GM18502 (cell line): Measurements from ENCODE around the gene PPIL1.

ENCODE experiments used
- ATAC-seq: cut with Tn5 transposase; IDR thresholded peaks from one replicate; pipeline ENCODE4 v1.9.1; 2021; ENCODE audit warnings: mild to moderate bottlenecking; ENCODE audit not compliant: unreplicated experiment, poor library complexity

PPIL1 gene

DNA sequence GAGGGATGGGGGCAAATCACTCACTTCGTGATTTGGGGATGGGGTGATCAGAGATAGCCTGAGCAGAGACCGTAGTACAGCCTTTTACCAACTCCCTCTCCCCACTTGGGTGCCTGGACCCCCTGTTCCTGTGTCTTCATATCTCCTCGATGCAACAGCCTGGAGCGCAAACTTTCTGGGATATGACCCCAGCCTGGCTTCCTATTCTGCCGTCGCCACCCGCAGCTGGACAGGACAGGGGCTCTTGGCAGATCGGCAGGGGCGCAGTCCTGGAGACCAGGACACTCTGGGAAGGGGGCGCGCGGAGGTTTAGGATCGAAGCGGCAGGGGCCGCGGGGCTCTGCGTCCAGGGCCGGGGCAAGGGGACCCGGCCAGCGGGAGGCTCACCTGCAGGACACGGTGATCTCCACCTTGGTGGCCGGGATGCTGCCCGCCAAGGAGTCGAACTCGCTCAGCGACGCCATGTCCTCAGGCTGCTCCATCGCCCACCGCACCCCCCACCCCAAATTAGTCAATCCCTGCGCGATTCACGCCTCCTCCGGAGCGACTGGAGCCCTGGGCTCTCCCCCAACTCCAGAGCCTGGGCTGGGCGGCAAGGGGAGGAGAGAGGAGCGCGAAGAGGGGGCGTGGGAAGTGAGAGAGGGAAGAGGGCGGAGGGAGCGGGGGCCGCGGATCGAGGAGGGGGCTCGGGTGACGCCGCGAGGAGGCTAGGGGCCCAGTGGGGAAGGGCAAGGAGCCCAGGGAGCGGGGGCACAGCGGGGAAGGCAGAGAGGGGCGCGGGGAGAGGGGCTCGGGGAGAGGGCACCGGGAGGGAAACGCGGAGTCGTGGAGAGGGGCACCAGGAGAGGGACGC, 35.5 kb downstream of the PPIL1 start, which contains the start of gene CPNE5:
Gene CPNE5, minus strand, starts transcription at position 549 of the 853 bp plus-strand sequence. Its CDS starts 67 bp downstream, at position 482.
- no peak for ATAC-seq

DNA sequence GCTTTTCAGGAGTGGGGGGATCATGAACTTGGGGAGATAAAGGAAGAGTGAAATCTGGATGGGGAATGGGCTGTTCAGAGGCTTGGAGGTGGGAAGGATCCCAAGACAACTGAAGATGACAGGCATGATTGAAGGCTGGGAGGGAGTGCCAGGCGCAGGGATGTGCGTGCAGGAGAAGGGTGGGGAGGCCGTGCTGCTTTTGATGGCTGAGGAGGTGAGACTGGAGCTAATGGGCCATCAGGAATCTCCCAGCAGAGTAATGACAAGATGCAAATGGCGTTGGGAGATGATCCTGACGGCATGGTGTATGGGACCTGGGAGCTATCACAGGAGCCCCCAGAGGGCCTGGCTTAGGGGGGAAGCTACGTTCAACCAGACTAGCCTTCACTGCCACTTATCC, 36.9 kb downstream of the PPIL1 start:
- no peak for ATAC-seq

DNA sequence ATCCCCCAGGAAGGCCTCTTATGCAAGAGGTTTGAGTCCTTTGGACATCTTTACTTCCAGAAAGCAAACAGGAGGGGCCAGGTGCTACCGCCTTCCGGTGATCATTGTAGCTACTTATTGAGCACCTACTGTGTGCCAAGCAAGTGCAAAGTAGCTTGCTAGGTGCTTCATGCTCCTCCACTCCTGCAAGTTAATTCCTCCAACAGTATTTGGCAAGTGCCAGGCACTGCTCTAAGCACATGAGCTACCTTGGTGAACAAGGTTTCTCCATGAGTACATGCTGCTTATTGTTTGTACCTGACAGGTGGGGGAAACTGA, 37.6 kb downstream of the PPIL1 start:
- ATAC-seq: no peak

DNA sequence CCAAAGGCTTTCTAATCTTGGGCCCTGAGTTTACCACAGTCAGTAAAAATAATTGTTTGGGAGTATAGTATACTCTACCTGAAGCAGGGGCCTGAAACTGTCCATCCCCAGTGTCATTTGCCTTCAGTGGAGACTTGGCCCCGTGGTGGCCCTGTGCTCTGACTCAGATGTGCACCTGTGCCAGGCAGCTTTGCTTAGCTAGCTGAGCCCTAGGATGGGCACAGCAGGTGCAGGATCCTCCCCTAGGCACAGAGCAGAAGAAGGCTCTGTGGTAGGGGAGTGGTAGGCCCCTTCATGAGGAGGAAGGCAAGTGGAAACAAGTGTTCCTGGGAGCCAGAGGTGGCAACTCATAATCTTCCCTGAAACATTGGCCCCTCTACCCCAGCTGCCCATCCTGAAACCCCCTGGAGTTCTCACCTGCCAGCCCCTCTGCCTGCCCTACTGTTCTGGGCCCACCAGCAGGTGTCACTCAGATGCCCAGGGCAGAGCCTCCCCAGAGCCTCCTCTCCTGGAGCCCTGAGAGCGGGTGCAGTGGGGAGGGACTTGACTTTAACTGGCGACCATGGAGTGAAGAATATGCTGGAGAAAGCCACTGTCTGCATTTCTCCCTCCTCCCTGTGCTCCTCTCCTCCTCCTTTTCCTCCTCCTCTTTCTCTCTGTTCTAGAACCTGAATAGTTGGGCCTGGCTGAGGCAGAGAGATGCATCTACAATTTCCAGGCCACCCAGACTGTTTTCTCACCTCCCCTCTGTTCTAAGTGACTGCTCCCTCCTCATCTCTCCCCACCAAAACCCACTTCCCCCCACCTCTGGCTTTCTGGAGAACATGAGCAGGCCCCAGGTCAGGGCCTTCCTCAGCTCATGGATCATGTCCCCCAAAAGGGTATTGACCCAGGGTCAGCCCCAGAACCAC, 38.2 kb downstream of the PPIL1 start:
- ATAC-seq: no peak

DNA sequence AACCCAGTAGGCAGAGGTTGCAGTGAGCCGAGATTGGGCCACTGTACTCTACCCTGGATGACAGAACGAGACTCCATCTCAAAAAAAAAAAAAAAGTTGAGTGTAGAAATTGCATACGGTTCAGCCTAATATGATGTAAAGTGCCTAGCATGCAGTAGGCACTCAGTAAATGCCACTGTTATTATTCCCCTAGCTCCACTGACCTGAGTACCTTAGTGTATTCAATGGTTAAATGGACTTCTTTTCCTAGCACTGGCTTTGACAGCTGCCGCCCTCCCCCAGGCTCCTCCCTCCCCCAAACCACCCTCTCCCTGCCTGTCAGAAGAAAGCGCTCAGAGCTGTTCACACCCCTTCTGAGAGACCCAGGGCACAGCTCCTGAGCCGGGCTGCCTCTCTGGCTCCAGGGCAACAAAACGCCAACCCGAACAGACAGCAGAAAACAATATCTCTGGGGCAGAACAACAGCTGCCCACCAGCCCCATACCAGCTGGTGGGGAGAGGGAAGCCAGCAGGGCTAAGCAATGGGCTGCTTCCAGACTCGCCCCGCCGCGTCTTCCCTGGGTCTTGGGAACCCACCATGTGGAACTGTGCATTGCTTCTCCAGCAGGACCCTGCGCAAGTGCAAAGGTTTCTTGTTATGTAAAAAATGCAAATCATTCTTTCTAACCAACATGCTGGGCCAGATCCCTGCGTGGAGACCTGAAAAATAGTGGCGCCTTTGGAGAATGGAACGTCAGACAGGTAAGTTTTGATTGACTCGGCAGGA, 39.8 kb downstream of the PPIL1 start:
- ATAC-seq: no peak

DNA sequence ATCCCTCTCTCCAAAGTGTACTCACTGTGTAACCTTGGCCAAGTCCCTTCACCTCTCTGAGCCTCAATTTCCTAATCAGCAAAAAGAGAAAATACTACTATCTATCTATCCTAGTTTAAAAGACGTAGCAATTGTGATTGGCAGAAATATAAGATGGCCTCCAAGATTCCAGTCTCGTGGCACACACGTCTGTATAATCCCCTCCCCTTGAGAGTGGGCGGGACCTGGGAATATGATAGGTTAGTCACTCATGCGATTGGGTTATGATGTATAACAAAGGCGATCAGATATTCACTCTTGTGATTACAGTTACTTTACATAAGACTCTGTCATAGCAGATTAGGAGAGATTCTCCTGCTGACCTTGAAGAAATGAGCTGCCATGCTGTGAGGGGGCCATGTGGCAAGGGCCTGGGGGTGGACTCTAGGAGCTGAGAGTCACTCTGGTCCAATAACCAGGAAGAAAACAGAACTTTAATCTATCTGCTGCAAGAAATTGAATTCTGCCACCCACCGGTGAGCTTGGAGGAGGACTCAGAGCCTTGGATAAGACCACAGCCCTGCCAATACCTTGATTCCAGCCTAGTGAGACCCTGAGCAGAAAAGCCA, 41.3 kb downstream of the PPIL1 start:
- ATAC-seq: no peak

DNA sequence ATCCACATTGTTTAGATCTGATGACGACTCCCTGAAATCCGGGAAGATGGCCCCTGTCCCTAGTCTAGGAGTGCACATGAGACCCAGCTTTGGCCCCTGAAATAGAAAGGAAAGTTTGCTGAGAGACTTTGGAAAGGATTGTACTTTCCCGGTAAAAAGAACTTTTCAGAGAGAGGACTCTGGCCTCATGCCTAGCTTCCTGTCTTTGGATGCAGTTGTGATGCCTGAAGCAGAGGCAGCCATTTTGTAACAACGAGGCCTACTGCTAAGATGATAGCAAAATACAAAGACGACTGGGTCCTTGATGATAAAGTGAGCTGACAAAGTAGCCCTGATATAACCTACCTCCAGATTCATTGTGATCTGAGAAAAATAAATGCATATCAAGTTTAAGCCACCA, 42.3 kb downstream of the PPIL1 start:
- ATAC-seq: no peak

DNA sequence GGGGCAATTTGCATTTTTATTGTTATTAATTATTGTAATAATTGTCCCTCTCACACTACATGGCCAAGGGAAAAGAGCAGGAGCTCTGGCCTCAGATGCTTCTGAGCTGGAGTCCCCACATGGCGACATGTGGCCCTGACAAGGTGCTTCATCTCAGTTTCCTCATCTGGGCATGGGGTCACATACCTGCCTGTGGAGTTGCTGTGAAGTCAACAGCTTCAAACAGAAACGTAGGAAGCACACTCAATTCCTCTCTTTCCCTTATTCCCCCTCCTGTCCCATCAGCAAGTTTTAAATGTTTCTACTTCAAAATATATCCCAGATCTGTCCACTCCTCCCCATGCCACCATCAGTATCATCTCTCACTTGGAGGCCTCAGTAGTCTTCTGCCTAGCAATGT, 44.0 kb downstream of the PPIL1 start:
- ATAC-seq: no peak

DNA sequence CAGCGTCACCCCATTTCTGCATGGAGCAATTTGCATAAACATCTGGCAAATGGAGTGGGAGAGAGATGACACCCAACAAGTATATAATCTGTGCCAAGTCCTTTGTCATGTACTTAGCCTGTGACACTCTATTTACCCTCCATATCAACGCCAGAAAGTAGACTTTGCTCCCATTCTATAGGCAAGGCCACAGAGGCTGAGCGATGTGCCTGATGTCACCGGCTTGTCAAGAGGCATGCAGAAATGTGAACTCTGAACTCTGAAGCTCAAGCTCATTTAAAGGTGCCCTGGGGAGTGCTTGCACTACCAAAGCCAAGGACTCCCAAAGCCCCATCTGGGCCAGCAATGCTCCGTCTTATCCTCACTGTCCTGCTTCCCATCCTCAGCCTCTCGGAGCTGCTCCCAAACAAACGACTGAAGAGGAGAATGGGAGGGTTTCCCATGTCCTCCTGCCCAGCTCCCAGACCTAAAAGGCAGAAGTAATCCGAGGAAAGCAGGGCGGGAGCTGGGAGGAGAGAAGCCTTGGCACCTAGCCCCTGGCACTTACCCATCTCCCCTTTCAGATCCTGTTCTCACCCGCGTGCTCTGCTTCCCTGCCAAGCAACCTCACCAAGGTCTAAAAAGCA, 44.6 kb downstream of the PPIL1 start:
- no peak for ATAC-seq

DNA sequence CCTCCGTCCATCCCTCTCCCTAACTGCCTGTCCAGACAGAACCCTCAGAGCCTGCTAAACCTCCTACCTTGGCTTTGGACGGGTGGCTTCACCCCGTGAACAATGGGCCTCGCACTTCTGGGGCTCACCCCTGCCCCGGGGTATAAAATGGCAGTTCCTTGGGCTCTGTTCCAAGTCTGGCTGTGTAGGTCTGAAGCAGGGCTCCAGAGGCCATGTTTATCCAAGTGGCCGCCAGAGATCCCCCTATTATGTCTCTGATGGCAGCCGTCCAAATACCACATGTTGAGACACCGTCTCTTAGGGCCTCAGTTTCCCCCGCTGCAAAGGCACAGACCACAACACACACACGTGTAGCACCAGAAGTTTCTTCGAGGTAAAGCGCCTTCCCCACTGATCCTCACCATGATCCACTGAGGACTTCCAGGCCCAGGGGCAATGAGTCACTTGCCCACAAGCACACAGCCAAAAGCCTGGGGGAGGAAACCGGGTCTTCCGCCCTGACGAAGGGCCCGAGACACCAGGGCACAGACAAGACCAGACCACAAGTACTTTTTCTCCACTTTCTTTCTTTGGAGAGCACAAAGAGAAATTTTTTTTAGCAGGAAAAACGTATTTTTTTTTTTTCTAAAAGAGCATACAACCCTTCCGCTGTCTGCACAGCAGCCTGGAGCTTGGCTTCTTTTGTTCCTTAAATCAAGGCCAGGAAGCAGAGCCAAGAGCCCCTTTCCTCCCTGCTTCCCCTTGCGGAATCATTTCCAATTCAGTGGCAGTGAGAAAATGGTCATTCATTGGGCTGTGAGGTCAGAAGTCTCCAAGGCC, 47.1 kb downstream of the PPIL1 start:
- ATAC-seq: no peak

DNA sequence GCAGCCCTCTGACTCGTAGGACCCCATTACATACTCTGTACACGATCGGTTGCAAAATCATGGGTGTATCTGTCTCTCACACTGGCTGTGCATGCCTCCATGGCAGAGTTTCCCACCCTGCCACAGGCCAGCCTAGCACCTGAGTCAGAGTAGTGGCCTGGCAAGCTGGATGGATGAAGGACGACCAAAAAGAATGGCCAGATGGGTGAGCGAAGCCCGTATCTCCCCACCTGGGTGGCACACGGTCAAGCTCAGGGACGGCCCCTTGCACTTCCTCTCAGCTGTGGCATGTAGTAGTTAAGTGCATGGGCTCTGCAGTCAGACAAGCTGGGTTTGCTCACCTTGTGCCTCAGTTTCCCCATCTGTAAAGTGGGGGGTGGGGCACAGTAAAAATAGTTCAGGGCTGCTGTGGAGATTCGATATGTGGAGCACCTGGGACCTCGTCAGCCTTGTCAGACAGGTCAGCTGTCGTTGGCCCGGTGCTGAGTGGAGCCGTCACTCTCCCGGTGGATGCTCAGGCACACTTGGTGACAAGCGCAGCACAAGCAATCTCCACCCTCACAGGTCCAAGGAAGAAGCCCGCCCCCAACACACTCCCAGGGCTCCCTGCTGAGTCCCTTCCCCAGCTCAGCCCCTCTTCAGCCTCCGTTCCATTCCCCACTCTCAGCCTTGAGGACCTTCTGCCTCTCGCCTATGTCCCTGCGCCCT, 47.9 kb downstream of the PPIL1 start:
- no peak for ATAC-seq

DNA sequence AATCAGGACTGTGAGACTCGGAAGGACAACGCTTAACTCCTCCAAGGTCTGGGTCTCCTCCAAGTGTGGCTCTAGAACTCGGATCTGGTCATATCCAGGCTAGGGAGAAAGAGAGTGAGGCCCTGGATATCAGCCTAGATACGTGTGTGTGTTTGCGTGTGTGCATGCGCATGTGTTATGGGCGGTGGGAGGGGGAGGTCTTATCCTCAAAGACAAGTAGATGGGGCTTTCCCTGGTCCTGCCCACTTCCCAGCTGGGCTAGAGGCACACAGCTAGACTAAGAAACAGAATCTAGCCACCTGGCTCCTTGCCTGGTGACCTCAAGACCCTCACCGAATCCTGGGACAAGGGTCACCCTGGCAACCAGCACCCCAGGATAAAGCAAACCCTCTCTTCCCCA, 48.6 kb downstream of the PPIL1 start:
- no peak for ATAC-seq

DNA sequence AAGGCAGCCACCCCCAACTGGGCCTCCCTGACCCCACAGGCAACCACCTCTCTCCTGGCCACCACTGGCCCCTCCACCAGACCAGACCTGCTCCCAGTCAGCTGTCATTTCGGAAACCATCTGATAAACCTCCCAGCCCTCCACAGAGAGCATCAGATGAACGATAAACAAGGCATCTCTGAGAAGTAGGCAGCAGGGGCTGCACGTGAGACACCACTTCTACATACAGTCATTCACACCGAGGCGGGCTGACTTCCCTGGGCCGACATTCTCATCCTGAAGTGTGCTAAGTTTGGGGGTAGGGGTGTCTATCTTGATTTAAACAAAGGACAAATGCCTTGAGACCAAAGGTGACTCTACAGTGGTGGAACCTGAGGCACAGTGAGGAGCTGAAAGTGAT, 49.2 kb downstream of the PPIL1 start:
- ATAC-seq: no peak

DNA sequence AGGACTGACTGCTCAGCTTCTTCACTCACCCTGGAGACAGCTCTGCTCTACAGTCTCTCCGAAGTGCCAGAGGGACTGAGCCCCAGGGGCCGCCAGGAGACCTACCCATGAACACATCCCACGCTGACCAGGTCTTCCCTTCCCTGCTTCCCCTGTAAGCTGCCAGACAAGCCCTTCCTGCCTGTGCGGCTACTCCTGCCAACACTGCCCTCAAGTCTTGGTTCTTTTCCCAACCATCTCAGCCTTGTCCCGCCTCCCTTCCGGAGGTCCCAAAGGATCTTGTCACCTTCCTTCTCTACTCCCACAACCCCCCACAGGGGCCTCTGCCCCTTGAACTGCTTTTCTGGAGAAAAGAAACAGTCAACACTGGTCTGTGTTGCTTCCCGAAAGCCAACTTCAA, 50.4 kb downstream of the PPIL1 start:
- ATAC-seq: no peak

DNA sequence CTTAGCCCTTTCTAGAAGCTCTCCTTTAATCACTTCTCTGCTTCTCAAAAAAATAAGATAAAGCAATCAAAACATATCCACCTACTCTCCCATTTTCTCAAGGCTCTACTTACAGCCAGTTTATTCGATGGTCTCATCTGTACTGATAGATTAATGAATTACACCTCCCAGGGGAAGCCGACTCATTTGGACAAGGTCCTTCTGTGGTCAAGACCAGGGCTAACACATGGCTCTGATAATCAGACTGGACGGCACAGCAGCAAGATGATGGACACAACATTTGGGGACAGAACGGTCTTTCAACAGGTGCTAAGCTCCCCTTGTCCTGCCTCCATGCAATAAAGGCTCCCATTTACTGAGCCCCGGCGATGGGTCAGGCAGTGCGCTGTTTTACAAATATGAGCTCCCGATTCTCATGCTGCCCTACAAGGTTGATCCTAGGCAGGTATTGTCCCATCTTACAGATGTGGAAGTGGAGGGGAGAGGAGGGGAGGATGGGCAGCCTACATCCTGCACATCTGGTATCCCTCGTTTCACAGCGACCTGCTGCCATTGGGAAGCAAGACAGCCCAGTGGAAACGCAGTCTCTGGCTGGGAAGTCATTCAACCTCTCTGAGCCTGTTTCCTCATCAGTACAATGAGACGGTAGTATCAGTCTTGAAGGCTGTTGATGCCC, 51.0 kb downstream of the PPIL1 start:
- ATAC-seq: no peak

DNA sequence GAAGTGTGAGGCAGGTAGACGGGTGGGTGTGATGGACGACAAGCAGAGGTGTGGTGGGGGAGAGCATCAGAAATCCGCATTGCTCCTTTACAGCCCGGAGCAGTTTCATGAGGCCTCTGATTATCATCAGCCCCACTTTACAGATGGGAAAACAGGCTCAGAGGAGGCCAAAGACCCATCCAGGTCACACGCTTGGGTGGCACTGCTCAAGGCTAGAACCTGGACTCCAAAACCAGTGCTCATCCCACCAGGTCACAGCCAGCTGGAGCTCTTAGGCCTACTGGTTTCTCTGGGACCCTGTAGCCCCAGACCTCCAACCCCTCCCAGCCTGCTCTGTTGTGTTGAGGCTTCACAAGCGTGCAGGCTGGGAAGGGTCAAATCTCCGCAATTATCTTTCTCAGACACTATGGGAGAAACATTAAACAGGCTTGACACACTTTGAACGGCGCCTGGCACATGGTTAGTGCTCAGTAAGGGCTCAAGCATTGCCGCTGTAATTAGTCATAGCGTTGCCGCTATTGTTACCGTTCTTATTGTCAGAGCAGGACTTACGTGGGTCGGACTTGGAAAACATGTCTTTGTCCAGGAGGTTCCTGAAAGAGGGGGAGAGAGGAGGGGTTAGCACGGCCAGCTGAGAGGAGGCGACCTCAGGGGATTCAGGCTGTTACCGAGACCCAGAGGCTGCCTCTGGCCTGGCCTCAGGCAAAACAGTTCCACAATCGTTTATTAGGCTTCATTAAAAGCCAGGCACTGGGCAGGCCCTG, 51.9 kb downstream of the PPIL1 start:
- ATAC-seq: no peak
